ENCODE measurements around the gene ASTN2.

ASTN2 gene

DNA sequence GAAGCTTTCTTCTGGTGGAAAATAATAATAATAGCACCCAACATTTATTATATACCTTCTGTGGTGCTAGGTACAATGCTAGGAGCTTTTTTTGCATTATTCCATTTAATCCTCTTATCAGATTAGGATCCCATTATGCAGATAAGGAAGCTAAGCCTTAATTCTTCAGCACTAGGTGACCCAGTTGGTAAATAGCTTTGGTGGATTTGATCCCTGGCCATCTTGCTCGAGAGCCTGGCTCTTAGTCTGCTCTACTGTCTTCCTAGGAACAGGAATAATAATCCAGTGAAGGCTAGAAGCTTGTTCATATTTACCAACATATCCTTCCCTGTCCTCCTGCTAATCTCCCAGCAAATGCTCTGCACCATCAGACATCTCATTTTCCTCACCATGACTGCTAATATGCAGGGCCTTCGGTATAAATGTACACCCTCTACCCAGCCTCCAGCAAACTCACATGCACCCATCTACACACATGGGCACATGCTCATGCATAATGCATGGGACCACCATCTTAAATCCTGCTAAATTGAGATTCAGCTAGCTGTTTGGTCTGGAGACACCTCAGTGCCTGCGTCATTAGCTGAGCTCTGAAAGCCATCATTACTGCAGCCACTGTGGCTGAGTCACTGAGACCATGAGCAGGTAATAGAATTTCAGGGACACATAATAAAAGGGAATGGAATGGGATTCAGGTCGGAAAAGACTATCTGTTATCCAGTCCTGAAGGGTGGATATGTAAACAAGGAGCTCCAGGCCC is 640.3 kb downstream of the ASTN2 start:
- DNase-seq: no peak

GRCh38 chr9:116767219-116767618 is 647.6 kb downstream of the ASTN2 start:
- DNase-seq: no peak

DNA sequence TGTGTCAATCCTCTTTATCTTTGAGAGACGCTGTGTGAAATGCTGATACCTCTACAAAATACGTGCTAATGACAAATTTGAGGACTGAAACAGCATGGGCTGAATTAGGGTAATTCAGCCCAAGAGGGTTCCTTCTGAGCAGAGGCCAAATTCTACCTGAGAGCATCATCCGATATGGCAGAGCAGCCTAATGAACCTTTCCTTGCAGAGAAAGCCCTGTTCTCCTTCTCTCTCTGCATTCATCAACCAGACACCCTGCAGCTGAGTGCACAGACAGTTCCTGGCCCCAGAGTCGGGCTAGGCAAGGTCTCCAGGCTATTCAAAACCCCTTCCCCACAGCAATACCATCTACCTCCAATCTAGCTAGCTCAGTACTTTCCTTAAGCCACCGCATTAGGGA is 649.8 kb downstream of the ASTN2 start:
- DNase-seq: no peak

GRCh38 chr9:116763770-116764169 is 651.1 kb downstream of the ASTN2 start:
- DNase-seq: no peak

- DNase-seq: no peak
These were observed 654.2 kb downstream of the ASTN2 start for GRCh38 chr9:116760636-116761035.

GRCh38 chr9:116757030-116757429 is 657.8 kb downstream of the ASTN2 start:
- DNase-seq: no peak

DNA sequence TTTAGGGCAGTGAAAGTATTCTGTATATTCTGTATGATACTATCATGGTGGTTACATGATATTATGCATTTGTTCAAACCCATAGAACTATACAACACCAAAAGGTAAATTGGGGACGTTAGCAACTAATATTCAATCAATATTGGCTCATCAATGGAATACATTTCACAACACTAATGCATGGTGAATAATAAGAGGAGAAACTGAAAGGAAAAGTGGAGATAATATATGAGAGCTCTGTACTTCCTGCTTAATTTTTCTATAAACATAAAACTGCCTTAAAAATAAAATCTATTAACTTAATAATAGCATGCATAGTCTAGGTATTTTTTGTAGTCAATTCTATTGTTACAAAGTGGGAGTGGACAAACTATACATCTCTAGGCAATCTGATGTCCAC is 661.5 kb downstream of the ASTN2 start:
- DNase-seq: no peak

- DNase-seq: no peak
These were observed 664.3 kb downstream of the ASTN2 start for GRCh38 chr9:116750510-116750909.

DNA sequence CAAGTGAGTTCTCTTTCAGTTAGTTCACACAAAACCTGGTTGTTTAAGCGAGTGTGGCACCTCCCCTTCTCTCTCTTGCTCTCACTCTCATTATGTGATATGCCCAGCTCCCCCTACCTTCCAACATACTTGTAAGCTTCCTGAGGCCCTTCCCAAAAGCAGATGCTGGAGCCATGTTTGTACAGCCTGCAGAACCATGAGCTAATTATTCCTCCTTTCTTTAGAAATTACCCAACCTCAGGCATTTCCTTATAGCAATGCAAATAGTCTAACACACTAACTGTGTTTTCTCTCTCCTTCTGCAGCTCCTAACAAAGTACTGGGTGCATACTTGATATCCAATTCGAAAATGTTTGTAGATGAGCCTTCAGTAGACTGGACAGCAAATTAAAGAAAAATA is 665.1 kb downstream of the ASTN2 start:
- DNase-seq: no peak

DNA sequence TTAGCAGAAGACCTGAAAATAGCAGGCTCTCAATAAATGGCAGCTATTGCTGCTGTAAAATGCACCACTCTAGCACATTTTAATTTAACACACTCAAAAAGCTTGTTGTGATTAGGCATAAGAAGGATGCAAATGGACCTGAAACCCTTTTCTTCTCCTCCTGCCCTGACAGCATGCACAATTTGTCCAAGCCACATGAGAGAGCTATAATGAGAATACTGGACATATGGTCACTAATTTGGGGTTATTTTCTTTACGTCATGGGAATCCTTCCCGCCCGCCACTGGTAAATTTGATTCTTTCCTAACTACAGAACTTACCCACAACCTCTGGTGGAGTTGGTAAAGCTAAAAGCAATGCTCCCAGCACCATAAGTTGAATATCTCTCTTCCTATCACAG is 665.7 kb downstream of the ASTN2 start:
- no peak for DNase-seq

DNA sequence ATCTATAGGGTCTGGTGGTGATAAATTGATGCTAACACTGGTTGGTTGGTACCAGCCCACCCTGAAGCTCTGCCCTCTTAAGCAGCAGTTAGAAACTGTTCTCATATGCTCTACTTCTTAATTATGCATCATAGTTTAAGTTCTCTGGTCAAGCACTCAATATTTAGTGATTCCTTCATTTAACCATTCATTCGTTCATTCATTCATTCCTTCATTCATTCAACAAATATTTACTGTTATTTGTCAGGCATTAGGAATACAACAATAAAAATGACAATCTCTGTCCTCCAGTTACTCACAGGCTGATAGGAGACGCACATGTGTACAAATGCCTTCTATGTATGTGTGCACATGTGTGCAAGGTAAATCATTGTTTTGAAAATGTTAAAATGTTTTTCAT is 673.1 kb downstream of the ASTN2 start:
- no peak for DNase-seq

- no peak for DNase-seq
These were observed 673.6 kb downstream of the ASTN2 start for GRCh38 chr9:116741086-116741740.

GRCh38 chr9:116737152-116737546 is 677.7 kb downstream of the ASTN2 start:
- DNase-seq: peak; percentile 5 to 23

- DNase-seq: no peak
These were observed 678.3 kb downstream of the ASTN2 start for GRCh38 chr9:116736399-116737151.

DNA sequence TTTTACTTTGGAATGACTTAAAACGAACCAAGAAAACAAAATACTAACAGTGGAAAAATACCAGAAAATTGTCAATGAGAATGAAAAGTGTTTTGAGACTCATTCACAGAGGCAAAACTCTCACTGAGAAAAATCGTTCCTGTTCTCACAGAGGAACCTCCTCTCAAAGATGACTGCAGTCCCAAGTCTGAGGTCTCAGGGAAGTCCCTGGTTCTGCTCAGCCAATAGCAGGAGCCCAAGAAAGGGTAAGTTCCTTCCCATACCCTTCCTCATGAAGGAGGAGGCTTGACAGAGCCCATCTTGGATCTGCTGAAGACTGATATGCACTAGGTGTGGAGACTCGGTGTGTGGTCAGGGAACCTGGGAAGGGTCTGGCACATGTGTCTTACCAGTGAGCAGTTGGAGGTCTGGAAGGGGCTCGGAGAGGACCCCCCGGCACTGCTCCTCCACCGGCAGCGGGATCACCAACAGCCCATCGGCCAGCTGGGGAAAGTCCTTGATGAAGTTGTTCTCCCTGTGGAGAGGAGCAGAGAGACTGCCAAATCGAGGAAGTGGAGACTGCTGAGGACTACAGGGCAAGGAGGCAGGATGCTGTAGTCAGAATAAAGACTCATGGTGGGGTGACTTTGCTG is 681.7 kb downstream of the ASTN2 start:
- DNase-seq: no peak

GRCh38 chr9:116726602-116727001 is 688.3 kb downstream of the ASTN2 start:
- no peak for DNase-seq

DNA sequence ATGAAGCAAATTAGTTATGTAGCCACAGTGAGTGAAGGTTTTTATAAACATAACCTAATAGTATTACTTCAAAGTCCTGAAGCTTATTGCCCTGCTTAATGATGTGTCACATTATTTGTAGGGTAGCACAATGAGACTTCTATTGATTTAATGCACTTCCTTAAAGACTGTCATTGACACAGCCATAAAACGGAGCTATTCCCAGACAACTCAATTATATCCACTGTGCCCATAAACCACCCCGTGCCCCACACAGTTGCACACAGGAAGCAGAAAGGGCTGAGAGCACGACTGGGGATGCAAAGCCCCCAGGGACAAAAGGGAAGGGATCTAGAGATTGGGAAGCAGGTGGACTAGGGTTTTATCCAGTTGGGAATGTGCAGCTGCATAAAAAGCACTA is 690.7 kb downstream of the ASTN2 start:
- DNase-seq: no peak

GRCh38 chr9:116721944-116722343 is 692.9 kb downstream of the ASTN2 start:
- no peak for DNase-seq

DNA sequence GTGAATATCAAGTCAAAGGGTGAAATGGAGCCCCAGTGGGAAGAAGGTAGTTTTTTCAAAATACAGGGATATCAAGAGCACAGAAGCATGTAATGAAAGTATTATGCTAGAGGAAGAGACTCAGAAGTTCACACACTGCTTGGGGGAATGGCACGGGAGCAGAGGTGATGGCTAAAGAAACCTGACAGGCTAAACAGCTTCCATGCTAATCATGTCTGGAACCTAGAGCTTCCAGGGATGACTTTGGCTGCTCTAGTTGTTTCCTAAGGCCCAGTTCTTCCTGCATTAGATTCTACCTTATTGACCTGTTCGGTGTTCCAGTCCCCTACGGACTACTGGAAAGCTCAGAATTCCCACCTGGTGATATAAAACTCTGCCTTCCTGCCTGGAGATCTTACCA is 693.4 kb downstream of the ASTN2 start:
- DNase-seq: no peak

DNA sequence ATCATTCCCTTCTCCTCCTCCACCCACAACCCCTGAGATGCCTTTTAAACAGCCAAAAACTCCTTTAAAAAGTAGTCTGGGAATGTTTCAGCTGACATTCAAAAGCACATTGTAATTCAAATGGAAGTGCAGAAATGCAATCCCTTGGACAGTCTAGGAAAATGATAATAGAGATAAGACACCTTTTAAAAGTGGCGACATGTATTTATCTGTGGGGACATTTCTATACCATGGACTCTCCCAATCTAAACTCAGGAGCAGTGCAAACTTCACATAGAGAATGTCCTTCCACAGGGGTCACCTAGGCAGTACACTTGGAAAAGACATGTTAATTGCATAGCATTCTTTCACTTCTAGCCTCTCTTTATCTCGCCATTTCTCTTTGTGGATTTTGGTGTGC is 694.7 kb downstream of the ASTN2 start:
- DNase-seq: no peak

DNA sequence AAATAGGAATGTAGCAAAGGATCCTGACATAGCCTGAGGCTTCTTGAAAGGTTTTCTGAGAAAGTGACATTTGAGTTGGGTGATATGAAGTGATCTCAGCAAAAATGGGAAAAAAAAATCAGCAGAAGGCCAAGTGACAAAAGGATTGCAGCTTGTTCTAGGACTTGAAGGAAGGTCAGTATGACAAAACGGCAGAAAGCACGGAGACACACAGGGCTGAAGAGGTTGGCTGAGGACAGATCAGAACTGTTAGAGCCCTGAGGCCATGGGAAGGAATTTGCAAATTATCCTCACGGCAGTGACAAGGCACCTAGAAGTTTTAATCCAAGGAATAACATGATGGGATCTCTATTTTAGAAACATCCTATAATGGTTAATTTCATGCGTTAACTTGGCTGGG is 696.7 kb downstream of the ASTN2 start:
- DNase-seq: no peak

GRCh38 chr9:116717150-116717549 is 697.7 kb downstream of the ASTN2 start:
- DNase-seq: no peak

DNA sequence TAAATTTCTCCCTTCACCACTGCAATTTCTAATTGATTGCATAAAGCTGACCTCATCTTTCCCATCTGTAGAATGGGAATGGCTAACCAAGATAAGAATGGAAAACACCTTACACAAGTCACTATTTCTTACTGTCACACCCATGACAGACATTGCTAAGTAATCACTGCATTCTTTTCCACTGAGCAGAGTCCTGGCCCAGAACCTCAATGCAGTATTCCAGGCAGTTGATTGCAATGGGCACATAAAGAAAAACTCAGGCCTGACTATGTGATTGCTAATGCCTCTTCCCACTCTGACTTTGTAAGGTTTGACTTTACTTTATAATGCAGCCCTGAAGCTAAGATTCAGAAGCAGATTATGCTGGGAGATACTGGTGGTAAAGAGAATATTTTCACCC is 698.4 kb downstream of the ASTN2 start:
- DNase-seq: no peak

GRCh38 chr9:116715751-116716150 is 699.1 kb downstream of the ASTN2 start:
- DNase-seq: no peak
